ENCODE results near the gene SMO. TPM values are rescaled to one million over a fixed set of nuclear protein-coding genes. Genes with fewer than 3 reads are reported as not detected.
"Not testable (repeated sequence)": the region's sequence is repeated elsewhere in the genome, so short reads cannot be mapped to it uniquely, and the experiment has no call there.

The SMO gene
- total RNA-seq, 3 donors from 2014 or later, result 2.1 to 11.2 (median 2.2) TPM

GRCh38 chr7:129212126-129212525 is 23.7 kb downstream of the SMO start:
- ATAC-seq (no peak), DNase-seq (no peak)
- TF ChIP-seq CTCF (IDR thresholded peaks at IDR 0.05), result no peak
- intact Hi-C loops (cut with DNase I, micrococcal nuclease), result loop anchor here in 1 of 2 donors (10.0 kb wide), 1 partner anchor 63 kb away; no protein-coding TSS in a partner anchor
- Histone ChIP-seq H3K4me3 (no peak overlapping the region), H3K4me1 (ENCODE audit: low read depth) (no peaks in the 10 kb centered on the region), H3K9me3 (no peaks in the 10 kb centered on the region), H3K36me3 (ENCODE audit: low read depth) (no peaks in the 10 kb centered on the region)

GRCh38 chr7:129212596-129212995 is 24.2 kb downstream of the SMO start:
- TF ChIP-seq CTCF (IDR thresholded peaks at IDR 0.05), result no peak
- no peaks in the 10 kb centered on the region for H3K4me1 ChIP-seq (ENCODE audit: low read depth)
- no peaks in the 10 kb centered on the region for H3K36me3 ChIP-seq (ENCODE audit: low read depth)
- no peaks in the 10 kb centered on the region for H3K9me3 ChIP-seq
- DNase-seq (no peak), ATAC-seq (no peak)
- intact Hi-C loops (cut with DNase I, micrococcal nuclease), result loop anchor here in 1 of 2 donors (10.0 kb wide), 1 partner anchor 62 kb away; no protein-coding TSS in a partner anchor
- no peak overlapping the region for H3K4me3 ChIP-seq

GRCh38 chr7:129213828-129214227 is 25.4 kb downstream of the SMO start:
- Histone ChIP-seq H3K36me3 (ENCODE audit: low read depth) (no peaks in the 10 kb centered on the region), H3K4me1 (ENCODE audit: low read depth) (no peaks in the 10 kb centered on the region), H3K4me3 (no peak overlapping the region), H3K9me3 (no peaks in the 10 kb centered on the region)
- intact Hi-C loops (cut with DNase I, micrococcal nuclease), result loop anchor here in 1 of 2 donors (10.0 kb wide), 1 partner anchor 61 kb away; no protein-coding TSS in a partner anchor
- DNase-seq, result no peak
- no peak for ATAC-seq
- no peak for TF ChIP-seq CTCF (IDR thresholded peaks at IDR 0.05)

GRCh38 chr7:129215691-129216090 is 27.3 kb downstream of the SMO start:
- H3K4me1 ChIP-seq (ENCODE audit: low read depth); DNase-seq; H3K9me3 ChIP-seq: not testable (repeated sequence)

GRCh38 chr7:129216101-129216715 is 27.8 kb downstream of the SMO start:
- not testable (repeated sequence) for H3K4me3 ChIP-seq; ATAC-seq; H3K4me1 ChIP-seq (ENCODE audit: low read depth); H3K9me3 ChIP-seq; DNase-seq; H3K36me3 ChIP-seq (ENCODE audit: low read depth)
- intact Hi-C loops (cut with DNase I, micrococcal nuclease), result loop anchor here (5.0 to 10.0 kb wide), 2 partner anchors 59 to 256 kb away; no protein-coding TSS in a partner anchor

More at GRCh38 chr7:129215691-129216090, 27.3 kb downstream of the SMO start:
- not testable (repeated sequence) for H3K4me3 ChIP-seq; H3K36me3 ChIP-seq (ENCODE audit: low read depth); ATAC-seq
- intact Hi-C loops (cut with DNase I, micrococcal nuclease), result loop anchor here (5.0 to 10.0 kb wide), 2 partner anchors 59 to 257 kb away; no protein-coding TSS in a partner anchor

- not testable (repeated sequence) for H3K36me3 ChIP-seq (ENCODE audit: low read depth); DNase-seq; H3K4me3 ChIP-seq; ATAC-seq; H3K4me1 ChIP-seq (ENCODE audit: low read depth); H3K9me3 ChIP-seq
- intact Hi-C loops (cut with DNase I, micrococcal nuclease), result loop anchor here (5.0 to 10.0 kb wide), 2 partner anchors 58 to 255 kb away; no protein-coding TSS in a partner anchor
These were observed 28.5 kb downstream of the SMO start for GRCh38 chr7:129216821-129217416.

GRCh38 chr7:129218514-129219062 is 30.2 kb downstream of the SMO start:
- DNase-seq (peak in 2 of 3 donors; percentile 82 to 94), ATAC-seq (peak; percentile 99)
- Histone ChIP-seq H3K4me1 (ENCODE audit: low read depth) (no peaks in the 10 kb centered on the region), H3K4me3 (no peak overlapping the region), H3K9me3 (no peaks in the 10 kb centered on the region), H3K36me3 (ENCODE audit: low read depth) (no peaks in the 10 kb centered on the region)
- peak; percentile 87 for TF ChIP-seq CTCF (IDR thresholded peaks at IDR 0.05)
- intact Hi-C loops (cut with DNase I, micrococcal nuclease), result loop anchor here (2.0 to 10.0 kb wide), 3 partner anchors 56 to 254 kb away; no protein-coding TSS in a partner anchor

GRCh38 chr7:129219166-129219565 is 30.7 kb downstream of the SMO start:
- not testable (repeated sequence) for H3K4me3 ChIP-seq; ATAC-seq; H3K4me1 ChIP-seq (ENCODE audit: low read depth); H3K36me3 ChIP-seq (ENCODE audit: low read depth); H3K9me3 ChIP-seq; DNase-seq
- intact Hi-C loops (cut with DNase I, micrococcal nuclease), result loop anchor here (2.0 to 10.0 kb wide), 3 partner anchors 56 to 253 kb away; no protein-coding TSS in a partner anchor

Measured in mucosa of descending colon (tissue), 3 donors.